ENCODE results near the gene ACSS1. TPM values are rescaled to one million over a fixed set of nuclear protein-coding genes. Genes with fewer than 3 reads are reported as not detected.

Gene ACSS1
- total and polyA plus RNA-seq, 2 experiments from 2014 or later: 1.3 to 4.1 TPM

DNA sequence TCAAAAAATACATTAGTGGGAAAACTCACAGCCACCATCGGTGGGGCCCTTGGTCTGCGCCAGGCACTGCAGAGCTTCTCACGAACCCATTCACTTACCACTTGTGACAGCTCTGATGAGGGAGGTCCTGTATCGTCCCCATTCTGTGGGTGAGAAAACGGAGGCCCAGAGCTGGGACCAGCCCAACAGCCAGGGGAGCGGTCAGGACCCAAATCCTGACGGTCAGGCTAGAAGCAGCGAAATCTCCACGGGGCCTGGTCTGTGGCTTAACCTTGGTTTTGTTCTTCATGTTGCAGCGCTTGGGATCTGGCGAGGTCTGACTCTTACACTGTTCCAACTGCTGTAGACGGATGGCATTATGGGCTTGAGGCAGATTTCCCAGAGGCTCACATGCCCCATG, 31.7 kb upstream of the ACSS1 start (continued):
- TF ChIP-seq, protein P1, sequence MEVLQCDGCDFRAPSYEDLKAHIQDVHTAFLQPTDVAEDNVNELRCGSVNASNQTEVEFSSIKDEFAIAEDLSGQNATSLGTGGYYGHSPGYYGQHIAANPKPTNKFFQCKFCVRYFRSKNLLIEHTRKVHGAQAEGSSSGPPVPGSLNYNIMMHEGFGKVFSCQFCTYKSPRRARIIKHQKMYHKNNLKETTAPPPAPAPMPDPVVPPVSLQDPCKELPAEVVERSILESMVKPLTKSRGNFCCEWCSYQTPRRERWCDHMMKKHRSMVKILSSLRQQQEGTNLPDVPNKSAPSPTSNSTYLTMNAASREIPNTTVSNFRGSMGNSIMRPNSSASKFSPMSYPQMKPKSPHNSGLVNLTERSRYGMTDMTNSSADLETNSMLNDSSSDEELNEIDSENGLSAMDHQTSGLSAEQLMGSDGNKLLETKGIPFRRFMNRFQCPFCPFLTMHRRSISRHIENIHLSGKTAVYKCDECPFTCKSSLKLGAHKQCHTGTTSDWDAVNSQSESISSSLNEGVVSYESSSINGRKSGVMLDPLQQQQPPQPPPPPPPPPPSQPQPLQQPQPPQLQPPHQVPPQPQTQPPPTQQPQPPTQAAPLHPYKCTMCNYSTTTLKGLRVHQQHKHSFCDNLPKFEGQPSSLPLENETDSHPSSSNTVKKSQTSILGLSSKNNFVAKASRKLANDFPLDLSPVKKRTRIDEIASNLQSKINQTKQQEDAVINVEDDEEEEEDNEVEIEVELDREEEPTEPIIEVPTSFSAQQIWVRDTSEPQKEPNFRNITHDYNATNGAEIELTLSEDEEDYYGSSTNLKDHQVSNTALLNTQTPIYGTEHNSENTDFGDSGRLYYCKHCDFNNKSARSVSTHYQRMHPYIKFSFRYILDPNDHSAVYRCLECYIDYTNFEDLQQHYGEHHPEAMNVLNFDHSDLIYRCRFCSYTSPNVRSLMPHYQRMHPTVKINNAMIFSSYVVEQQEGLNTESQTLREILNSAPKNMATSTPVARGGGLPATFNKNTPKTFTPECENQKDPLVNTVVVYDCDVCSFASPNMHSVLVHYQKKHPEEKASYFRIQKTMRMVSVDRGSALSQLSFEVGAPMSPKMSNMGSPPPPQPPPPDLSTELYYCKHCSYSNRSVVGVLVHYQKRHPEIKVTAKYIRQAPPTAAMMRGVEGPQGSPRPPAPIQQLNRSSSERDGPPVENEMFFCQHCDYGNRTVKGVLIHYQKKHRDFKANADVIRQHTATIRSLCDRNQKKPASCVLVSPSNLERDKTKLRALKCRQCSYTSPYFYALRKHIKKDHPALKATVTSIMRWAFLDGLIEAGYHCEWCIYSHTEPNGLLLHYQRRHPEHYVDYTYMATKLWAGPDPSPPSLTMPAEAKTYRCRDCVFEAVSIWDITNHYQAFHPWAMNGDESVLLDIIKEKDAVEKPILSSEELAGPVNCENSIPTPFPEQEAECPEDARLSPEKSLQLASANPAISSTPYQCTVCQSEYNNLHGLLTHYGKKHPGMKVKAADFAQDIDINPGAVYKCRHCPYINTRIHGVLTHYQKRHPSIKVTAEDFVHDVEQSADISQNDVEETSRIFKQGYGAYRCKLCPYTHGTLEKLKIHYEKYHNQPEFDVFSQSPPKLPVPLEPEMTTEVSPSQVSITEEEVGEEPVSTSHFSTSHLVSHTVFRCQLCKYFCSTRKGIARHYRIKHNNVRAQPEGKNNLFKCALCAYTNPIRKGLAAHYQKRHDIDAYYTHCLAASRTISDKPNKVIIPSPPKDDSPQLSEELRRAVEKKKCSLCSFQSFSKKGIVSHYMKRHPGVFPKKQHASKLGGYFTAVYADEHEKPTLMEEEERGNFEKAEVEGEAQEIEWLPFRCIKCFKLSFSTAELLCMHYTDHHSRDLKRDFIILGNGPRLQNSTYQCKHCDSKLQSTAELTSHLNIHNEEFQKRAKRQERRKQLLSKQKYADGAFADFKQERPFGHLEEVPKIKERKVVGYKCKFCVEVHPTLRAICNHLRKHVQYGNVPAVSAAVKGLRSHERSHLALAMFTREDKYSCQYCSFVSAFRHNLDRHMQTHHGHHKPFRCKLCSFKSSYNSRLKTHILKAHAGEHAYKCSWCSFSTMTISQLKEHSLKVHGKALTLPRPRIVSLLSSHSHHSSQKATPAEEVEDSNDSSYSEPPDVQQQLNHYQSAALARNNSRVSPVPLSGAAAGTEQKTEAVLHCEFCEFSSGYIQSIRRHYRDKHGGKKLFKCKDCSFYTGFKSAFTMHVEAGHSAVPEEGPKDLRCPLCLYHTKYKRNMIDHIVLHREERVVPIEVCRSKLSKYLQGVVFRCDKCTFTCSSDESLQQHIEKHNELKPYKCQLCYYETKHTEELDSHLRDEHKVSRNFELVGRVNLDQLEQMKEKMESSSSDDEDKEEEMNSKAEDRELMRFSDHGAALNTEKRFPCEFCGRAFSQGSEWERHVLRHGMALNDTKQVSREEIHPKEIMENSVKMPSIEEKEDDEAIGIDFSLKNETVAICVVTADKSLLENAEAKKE (CRISPR knock-in tag; IDR thresholded peaks at IDR 0.05): no peak
- no peak for TF ChIP-seq EZH2phosphoT487 (IDR thresholded peaks at IDR 0.05; ENCODE audit: unreplicated experiment)

DNA sequence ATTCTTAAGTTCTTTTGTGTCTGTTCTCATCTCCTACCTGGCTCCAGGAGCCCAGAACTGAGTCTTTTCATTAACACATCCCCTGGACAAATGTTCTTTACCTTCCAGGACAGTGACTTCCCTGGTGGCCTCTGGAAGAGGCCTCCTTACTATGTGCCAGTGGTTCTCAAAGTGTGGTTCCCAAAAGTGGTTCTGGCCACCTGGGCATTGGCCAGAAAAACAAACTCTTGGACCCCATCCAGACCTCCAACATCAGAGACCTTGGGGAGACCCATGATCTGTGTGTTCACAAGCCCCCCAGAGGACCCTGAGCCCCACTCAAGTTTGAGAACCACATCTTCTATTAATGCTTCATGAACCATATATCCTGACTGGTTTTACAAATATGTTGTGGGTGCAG, 31.2 kb upstream of the ACSS1 start:
- Mint-ChIP-seq H3K27me3 (ENCODE audit: insufficient read depth, low read depth, poor library complexity) (peaks cover 44% of the 10 kb centered on the region), H3K4me3 (no peak overlapping the region), H3K4me1 (peaks cover 25% of the 10 kb centered on the region), H3K27ac (no peak overlapping the region), H3K9me3 (no peaks in the 10 kb centered on the region; the same call in 2 of the 3 replicates), H3K36me3 (ENCODE audit: low read depth) (no peaks in the 10 kb centered on the region)
- Histone ChIP-seq H4K20me1 (replicated peaks; ENCODE audit: insufficient read depth) (no peaks in the 10 kb centered on the region; the same call in 1 of the 2 replicates), H3F3A (replicated peaks; ENCODE audit: low read depth) (0 out of 2 replicates have a peak, but pooled peaks cover 5% of the 10 kb centered on the region), H3K9me2 (ENCODE audit: insufficient read depth) (no peaks in the 10 kb centered on the region), H3K4me1 (ENCODE audit: insufficient read depth) (peaks cover 10% of the 10 kb centered on the region), H2AFZ (no peak overlapping the region), H3K27ac (ENCODE audit: low read depth) (no peak overlapping the region), H3K36me3 (ENCODE audit: insufficient read depth) (no peaks in the 10 kb centered on the region), H3K4me2 (no peak overlapping the region), H3K4me3 (no peak overlapping the region), H3K79me2 (replicated peaks; ENCODE audit: insufficient read depth) (no peaks in the 10 kb centered on the region), H3K27me3 (ENCODE audit: insufficient read depth) (peaks cover 41% of the 10 kb centered on the region)
- DNase-seq (ENCODE audit: low spot score) (no peak), ATAC-seq (no peak)
- TF ChIP-seq ZNF114 (CRISPR knock-in tag; IDR thresholded peaks at IDR 0.05): no peak
- TF ChIP-seq NANOG (IDR thresholded peaks at IDR 0.05; ENCODE audit: borderline replicate concordance): no peak
- no peak for TF ChIP-seq EZH2 (IDR thresholded peaks at IDR 0.05; ENCODE audit: low read depth, unreplicated experiment)
- TF ChIP-seq, protein P2, sequence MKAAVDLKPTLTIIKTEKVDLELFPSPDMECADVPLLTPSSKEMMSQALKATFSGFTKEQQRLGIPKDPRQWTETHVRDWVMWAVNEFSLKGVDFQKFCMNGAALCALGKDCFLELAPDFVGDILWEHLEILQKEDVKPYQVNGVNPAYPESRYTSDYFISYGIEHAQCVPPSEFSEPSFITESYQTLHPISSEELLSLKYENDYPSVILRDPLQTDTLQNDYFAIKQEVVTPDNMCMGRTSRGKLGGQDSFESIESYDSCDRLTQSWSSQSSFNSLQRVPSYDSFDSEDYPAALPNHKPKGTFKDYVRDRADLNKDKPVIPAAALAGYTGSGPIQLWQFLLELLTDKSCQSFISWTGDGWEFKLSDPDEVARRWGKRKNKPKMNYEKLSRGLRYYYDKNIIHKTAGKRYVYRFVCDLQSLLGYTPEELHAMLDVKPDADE (IDR thresholded peaks at IDR 0.05): no peak
- TF ChIP-seq, protein P3, sequence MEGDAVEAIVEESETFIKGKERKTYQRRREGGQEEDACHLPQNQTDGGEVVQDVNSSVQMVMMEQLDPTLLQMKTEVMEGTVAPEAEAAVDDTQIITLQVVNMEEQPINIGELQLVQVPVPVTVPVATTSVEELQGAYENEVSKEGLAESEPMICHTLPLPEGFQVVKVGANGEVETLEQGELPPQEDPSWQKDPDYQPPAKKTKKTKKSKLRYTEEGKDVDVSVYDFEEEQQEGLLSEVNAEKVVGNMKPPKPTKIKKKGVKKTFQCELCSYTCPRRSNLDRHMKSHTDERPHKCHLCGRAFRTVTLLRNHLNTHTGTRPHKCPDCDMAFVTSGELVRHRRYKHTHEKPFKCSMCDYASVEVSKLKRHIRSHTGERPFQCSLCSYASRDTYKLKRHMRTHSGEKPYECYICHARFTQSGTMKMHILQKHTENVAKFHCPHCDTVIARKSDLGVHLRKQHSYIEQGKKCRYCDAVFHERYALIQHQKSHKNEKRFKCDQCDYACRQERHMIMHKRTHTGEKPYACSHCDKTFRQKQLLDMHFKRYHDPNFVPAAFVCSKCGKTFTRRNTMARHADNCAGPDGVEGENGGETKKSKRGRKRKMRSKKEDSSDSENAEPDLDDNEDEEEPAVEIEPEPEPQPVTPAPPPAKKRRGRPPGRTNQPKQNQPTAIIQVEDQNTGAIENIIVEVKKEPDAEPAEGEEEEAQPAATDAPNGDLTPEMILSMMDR (conservative IDR thresholded peaks at IDR 0.05; ENCODE audit: low read depth in 2 of 2): no peak
- TF ChIP-seq JUNB (IDR thresholded peaks at IDR 0.05; ENCODE audit: unreplicated experiment): no peak
